Measurements from ENCODE around the gene PAX2. TPM values are rescaled to one million over a fixed set of nuclear protein-coding genes. Genes with fewer than 3 reads are reported as not detected.

PAX2 gene
- polyA plus RNA-seq, 2 of the 4 experiments (the other 2 are of a cell fraction): 0.06 to 0.21 TPM

- TF ChIP-seq HEYL (CRISPR knock-in tag; IDR thresholded peaks at IDR 0.05) (no peak), RFX5 (IDR thresholded peaks at IDR 0.05) (no peak), JUN (IDR thresholded peaks at IDR 0.05) (no peak), POLR2A (IDR thresholded peaks at IDR 0.05; ENCODE audit: low read length) (no peak), EP300 (IDR thresholded peaks at IDR 0.05) (no peak), JUNB (IDR thresholded peaks at IDR 0.05) (no peak), ZSCAN20 (CRISPR knock-in tag; IDR thresholded peaks at IDR 0.05) (no peak), ZNF302 (CRISPR knock-in tag; IDR thresholded peaks at IDR 0.05) (no peak), HMGXB4 (CRISPR knock-in tag; IDR thresholded peaks at IDR 0.05; ENCODE audit: borderline replicate concordance) (no peak)
These were observed 15.3 kb downstream of the PAX2 start (continued) for GRCh38 chr10:100760726-100761125.

DNA sequence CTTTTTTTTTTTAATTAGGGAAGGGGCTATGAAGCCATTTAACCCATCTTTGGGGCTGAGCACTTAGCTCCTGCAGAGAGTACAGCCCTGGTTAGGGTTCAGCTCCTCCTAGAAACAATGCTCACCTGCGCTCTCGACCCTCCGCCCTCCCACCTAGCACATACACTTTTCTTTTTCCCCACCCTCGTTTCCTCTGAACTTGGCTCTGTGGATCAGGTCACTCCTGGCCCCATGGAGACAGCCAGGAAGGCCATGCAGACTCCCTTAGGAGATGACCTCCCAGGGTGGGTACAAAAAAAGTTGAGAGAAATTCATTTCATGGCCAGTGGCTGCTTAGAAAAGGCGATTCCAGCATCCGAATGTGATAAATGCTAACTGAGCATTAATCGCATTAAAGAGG is 15.8 kb downstream of the PAX2 start:
- CTCF ChIA-PET: interaction anchor here (0.6 to 1.2 kb wide), 2 partner anchors 9 to 231 kb away, joined by 3 read pairs; no protein-coding TSS in a partner anchor
- no peak for TF ChIP-seq FOSL2 (IDR thresholded peaks at IDR 0.05)
- no peak for TF ChIP-seq FOSL2 (CRISPR knock-in tag; IDR thresholded peaks at IDR 0.05)
- no peak for TF ChIP-seq ZFP36 (IDR thresholded peaks at IDR 0.05; ENCODE audit: borderline replicate concordance, partially characterized antibody)
- TF ChIP-seq KDM1A (IDR thresholded peaks at IDR 0.05; ENCODE audit: low read depth): no peak
- TF ChIP-seq JUNB (IDR thresholded peaks at IDR 0.05): no peak
- TF ChIP-seq RFX5 (IDR thresholded peaks at IDR 0.05): no peak
- TF ChIP-seq SMC3 (IDR thresholded peaks at IDR 0.05): no peak
- TF ChIP-seq KDM5A (IDR thresholded peaks at IDR 0.05): no peak
- TF ChIP-seq ZNF302 (CRISPR knock-in tag; IDR thresholded peaks at IDR 0.05): no peak
- TF ChIP-seq CHD2 (IDR thresholded peaks at IDR 0.05; ENCODE audit: low read length, partially characterized antibody): no peak
- TF ChIP-seq NPAS2 (CRISPR knock-in tag; IDR thresholded peaks at IDR 0.05; ENCODE audit: borderline replicate concordance): no peak
- TF ChIP-seq TP53 (CRISPR knock-in tag; IDR thresholded peaks at IDR 0.05): no peak
- TF ChIP-seq NFE2L2 (conservative IDR thresholded peaks at IDR 0.05; ENCODE audit: low read length): no peak
- no peak for TF ChIP-seq CHD4 (IDR thresholded peaks at IDR 0.05; ENCODE audit: borderline replicate concordance)
- TF ChIP-seq RNF2 (IDR thresholded peaks at IDR 0.05; ENCODE audit: borderline replicate concordance, low read depth): no peak
- TF ChIP-seq CBX2 (IDR thresholded peaks at IDR 0.05; ENCODE audit: borderline replicate concordance, low read depth): no peak
- POLR2A ChIA-PET: no interaction called here
- no peak overlapping the region for H3K4me2 ChIP-seq
- H3K9me3 ChIP-seq: no peaks in the 10 kb centered on the region
- H3K4me1 ChIP-seq: no peaks in the 10 kb centered on the region
- H3K27ac ChIP-seq: no peak overlapping the region
- FAIRE-seq (no peak), DNase-seq (ENCODE audit: low read depth in 1 of 2, low spot score in 1 of 2) (no peak), ATAC-seq (no peak)
- no peak overlapping the region for H3K4me3 ChIP-seq
- 41% methylated on average over 7 of the region's 7 CpGs for WGBS (ENCODE audit: missing lambda C conversion rate)

DNA sequence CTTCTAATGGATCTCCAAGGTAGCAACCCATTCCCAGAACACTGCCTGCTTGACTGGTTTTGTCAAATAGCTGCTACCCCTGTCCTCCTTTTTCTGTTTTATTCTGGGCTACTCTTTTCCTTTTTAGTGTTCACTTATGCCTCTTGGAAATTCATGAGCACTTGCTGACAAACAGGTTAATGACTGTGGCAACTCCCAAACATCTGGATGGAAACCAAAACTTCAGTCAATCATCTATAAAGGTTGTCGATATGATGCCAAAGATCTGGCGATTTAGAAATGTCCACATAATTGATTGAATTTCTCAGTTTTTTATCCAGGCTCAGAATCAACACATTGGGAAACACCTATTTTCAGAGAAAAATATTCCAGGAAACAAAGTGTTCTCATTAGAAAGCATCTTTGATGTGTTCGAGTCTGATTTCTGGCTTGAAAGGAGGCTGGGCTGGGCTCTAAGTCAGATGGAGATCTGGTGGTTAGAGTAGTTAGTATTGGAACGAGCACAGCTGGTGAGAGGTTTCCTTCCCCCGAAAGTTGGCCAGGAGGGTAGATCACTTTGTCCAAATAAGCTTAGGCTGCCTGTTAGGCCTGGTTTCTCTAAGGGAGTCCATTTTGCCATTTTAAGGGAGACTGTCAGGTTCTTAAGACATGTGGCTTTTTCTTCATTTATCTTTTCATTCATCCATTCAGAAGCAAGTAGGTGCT is 17.8 kb downstream of the PAX2 start:
- ATAC-seq (no peak), DNase-seq (ENCODE audit: low read depth in 1 of 2, low spot score in 1 of 2) (no peak), FAIRE-seq (no peak)
- 53% methylated on average over 5 of the region's 5 CpGs for WGBS (ENCODE audit: missing lambda C conversion rate)
- no peak overlapping the region for H3K4me2 ChIP-seq
- CTCF ChIA-PET: interaction anchor here (0.9 to 2.4 kb wide), 4 partner anchors 19 to 255 kb away, joined by 3 to 11 read pairs (median 4); no protein-coding TSS in a partner anchor
- POLR2A ChIA-PET: no interaction called here
- no peak overlapping the region for H3K27ac ChIP-seq
- no peak overlapping the region for H3K4me3 ChIP-seq
- H3K9me3 ChIP-seq: no peaks in the 10 kb centered on the region
- no peaks in the 10 kb centered on the region for H3K4me1 ChIP-seq
- TF ChIP-seq JUNB (IDR thresholded peaks at IDR 0.05) (no peak), HMGXB4 (CRISPR knock-in tag; IDR thresholded peaks at IDR 0.05; ENCODE audit: borderline replicate concordance) (no peak), RFX5 (IDR thresholded peaks at IDR 0.05) (no peak), SMC3 (IDR thresholded peaks at IDR 0.05) (no peak), ESRRA (IDR thresholded peaks at IDR 0.05; ENCODE audit: borderline replicate concordance, low read length) (no peak), NFE2L2 (conservative IDR thresholded peaks at IDR 0.05; ENCODE audit: low read length) (no peak), FOXS1 (CRISPR knock-in tag; IDR thresholded peaks at IDR 0.05) (no peak), SREBF2 (IDR thresholded peaks at IDR 0.05) (no peak), EHMT2 (IDR thresholded peaks at IDR 0.05; ENCODE audit: low read depth) (no peak), BHLHE40 (IDR thresholded peaks at IDR 0.05; ENCODE audit: low read depth, low read length) (no peak), RCOR1 (IDR thresholded peaks at IDR 0.05; ENCODE audit: low read depth, low read length) (no peak)
- TF ChIP-seq, protein P1, sequence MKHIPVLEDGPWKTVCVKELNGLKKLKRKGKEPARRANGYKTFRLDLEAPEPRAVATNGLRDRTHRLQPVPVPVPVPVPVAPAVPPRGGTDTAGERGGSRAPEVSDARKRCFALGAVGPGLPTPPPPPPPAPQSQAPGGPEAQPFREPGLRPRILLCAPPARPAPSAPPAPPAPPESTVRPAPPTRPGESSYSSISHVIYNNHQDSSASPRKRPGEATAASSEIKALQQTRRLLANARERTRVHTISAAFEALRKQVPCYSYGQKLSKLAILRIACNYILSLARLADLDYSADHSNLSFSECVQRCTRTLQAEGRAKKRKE (CRISPR knock-in tag; IDR thresholded peaks at IDR 0.05; ENCODE audit: low read depth): no peak
- TF ChIP-seq, protein P2, sequence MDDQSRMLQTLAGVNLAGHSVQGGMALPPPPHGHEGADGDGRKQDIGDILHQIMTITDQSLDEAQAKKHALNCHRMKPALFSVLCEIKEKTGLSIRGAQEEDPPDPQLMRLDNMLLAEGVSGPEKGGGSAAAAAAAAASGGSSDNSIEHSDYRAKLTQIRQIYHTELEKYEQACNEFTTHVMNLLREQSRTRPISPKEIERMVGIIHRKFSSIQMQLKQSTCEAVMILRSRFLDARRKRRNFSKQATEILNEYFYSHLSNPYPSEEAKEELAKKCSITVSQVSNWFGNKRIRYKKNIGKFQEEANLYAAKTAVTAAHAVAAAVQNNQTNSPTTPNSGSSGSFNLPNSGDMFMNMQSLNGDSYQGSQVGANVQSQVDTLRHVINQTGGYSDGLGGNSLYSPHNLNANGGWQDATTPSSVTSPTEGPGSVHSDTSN (IDR thresholded peaks at IDR 0.05): no peak

Measured in A549 (cell line).